Endometrium (tissue), 2 donors: ENCODE measurements around the gene PARN.
A peak's percentile ranks its signal among the peaks of the same experiment; 100 is the strongest.

Source experiments
- FAIRE-seq: peaks from 2 replicates; lab custom pipeline; 2012; peaks lifted over from hg19 to GRCh38; lab: Jason Lieb, UNC
- donor health status: control.
- donor health status: control.

PARN gene

DNA sequence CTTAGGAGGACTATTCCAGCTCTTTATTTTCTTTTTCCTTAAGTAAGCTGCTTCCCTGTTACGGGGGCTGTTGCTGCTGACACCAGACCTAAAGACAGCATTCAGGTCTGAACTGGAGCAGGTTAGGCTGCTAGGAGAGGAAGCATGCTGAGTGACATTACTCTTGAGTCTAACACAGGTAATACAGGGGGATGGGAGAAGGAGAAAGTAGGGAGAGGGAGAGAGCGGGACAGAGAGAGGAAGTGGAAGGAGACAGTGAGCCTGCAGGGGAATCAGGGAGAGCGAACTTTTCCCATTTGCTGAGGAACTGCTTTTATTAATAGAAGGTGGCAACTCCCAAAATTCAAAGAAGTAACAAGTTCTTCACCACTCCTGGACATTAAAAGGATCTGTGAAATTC is 130.9 kb downstream of the PARN start:
- FAIRE-seq: no peak

DNA sequence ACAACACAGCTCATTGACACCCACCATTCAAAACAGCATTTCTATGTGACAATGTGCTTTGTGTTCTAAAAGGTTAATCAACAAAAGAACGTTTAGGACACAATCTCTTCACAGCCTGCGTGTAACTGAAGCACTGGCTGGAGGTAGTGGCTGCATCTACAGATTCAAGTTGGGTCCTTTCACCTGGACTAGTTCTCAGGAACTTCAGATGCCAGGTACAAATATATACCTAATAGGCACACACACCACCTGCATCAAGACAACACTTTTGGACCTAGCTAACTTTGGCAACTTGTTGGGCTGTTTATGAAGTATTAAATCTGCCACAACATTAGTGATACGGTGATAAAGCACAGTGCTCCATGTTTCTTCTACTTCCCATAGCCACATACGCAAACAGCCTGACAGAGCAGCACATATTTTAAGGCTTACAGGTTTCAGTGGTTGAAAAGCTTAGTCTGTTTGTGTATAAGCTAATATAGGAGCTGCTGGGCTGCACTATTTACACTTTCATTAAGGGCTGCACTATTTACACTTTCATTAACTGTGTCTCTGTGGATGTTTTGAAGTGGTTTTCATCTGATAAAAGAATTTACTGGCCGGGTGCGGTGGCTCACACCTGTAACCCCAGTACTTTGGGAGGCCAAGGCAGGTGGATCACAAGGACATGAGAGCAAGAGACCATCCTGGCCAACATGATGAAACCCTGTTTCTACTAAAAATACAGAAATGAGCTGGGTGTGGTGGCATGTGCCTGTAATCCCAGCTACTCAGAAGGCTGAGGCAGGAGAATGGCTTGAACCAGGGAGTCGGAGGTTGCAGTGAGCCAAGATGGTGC is 132.6 kb downstream of the PARN start:
- FAIRE-seq: no peak

DNA sequence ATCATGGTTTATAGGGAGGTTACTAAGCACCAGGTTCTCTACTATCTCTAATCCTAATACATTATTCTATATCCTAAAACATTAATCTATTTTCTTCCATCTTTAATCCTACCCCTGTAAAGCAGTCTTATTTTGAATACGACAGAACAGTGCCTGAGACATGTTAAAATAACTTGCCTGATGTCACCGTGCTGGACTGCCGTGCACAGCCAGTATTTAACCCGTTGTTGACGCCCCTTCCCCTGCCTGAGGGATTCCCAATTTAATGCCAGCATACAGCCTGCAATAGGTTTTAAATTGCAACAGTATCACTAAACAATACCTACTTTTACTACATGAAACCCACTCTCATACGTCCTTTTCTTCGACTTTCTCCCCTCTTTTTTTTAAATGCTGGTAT is 133.3 kb downstream of the PARN start:
- FAIRE-seq: no peak

DNA sequence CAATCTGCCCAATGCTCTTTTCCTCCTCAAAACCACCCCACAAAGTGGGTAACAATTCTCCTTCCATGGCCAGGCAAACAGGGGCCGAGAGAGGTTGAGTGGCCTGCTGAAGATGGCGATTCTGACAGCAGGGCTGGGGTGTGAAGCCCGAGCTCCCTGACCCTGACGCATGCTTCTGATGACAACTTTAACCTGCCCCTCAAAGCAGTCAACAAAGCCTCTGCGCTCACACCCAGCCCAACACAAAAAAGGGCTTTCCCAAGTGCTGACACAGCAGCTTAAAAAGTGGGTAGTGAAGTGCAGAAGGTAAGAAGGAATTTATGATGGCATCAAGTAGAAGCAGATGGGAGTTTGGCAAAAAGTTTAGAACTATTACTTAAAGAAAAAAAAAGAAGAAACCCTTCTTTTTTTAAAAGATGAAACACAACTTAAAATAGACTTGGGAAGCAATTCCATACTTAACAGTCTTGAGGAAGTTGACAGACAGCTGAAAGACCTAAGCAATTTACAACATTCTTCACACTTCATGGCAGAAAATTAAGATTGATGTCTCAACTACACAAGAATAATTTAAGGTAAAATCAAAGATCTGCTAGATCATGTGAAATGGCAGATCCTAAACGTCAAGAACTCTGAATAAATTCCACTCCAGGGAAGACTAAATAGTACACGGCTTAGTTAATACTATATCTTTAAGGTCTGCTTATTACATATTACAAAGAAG is 133.9 kb downstream of the PARN start:
- FAIRE-seq: no peak

DNA sequence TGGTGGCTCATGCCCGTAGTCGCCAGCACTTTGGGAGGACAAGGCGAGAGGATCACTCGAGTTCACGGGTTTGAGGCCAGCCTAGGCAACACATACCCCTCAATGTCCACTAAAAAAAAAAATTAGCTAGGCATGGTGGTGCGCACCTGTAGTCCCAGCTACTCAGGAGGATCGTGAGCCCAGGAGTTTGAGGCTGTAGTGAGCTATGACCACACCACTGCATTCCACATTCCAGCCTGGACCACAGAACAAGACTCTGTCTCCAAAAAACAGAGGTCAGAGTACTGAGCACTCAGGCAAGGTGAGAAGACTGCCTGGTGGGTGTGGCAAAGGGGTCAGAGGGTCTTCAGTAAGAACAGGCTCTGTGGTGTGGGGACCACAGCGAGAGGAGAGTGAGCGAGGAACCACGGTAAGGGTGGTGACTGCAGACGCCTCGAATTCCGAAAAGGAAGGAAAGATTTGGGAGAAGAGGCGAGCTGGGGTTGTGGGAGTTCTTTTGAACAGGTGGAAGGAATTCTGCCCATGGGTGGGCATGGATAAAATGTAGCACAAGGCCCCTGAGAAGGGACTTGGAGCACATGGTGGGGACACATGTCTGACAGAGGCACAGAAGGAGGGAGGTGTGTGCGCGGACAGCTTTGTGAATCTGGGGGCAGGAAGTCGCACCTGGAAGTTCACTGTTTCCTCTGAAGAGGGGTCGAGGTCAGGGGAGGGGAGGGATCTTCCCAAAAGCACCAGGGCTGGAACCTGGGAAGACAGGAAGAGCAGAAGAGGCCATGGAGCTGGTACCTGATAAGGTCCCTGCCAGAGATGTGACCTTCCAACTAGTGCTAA is 134.6 kb downstream of the PARN start:
- no peak for FAIRE-seq

DNA sequence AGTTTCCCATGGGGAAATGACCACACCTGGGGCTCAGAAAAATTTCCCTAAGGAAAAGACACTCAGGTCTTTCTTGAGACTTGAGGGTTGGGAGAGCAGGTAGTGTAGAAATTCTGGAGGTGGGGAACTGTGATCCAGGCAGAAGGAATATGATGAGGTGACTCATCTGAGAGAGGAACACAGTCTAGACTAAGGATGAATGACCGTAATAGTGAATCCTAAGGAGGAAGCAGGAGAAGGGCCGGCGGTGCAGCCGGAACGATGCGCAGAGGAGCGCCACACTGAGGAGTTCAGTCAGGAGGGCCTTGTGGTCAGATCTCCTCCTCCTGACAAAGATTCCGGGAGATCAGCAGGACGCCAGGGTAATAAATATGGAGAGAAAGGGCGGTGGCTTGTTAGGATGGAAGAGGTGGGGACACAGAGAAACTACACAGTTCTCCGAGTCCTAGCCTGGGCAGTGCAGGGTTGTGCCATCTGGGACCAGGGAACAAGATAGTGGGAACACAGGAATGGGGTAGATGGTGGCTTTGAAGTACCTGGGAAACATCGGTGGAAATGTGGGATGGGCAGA is 135.6 kb downstream of the PARN start:
- no peak for FAIRE-seq

DNA sequence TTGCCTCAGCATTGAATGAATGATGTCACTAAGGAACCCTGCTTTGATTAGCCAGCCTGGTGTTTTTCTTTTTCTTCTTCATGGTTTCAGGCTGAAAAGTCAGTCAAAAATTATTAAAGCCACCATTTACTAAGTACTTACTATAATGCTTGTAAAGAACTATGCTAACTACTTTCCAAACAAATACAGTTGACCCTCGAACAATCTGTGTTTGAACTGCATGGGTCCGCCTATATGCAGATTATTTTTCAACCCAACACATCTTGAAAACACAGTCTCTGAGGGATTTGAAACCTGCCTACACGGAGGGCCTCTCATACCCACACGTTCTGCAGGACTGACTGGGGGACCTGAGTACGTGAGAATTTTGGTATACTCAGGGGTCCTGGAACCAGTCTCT is 136.3 kb downstream of the PARN start:
- FAIRE-seq: no peak

DNA sequence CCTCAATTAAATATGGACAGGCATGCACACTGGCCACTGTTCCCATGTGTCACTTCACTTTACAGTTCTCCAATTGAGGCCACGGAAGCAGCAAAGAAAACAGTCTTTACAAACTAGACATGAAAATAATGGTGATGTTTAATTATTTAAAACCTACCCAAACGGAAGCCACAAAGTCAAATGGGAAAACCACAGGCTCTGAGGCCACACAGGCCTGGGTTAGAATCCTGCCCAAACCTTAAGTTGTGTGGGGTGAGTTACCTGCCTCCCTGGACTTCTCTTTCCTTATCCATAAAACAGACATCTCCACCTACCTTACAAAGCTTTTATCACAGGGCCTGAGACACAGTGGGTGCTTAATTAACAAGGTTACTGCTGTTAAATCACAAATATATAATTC is 137.4 kb downstream of the PARN start:
- no peak for FAIRE-seq

DNA sequence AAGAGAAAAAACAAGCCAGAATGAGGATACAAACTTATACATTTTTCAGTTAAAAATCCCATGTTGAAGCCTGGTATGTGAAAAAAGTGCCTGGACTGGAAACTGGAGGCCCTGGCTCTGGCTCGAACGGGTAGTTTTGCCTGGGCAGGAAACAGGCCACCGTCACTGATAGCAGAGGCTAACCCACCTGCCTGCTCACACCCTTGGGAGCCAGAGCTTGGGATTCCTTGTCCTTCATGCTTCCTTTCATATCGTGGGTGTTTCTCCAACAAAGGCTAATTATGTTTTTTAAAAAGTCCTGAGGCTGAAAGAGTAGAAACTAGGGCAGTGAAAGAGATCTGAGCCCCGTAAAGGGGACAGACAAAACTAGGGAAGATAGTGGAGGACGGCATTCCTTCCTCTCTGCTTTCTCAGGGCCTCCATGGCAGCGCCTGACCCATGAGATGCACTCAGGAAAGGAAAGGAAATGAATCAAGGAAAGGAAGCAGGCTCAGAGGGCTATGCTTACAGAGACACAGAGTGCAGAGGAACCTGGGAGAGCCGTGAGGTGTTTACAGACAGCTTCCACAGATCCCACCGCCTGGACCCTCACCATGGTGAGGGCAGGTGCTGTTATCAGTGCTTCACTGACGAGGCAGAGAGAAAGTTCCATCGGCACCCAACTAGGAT is 138.1 kb downstream of the PARN start:
- FAIRE-seq: no peak

DNA sequence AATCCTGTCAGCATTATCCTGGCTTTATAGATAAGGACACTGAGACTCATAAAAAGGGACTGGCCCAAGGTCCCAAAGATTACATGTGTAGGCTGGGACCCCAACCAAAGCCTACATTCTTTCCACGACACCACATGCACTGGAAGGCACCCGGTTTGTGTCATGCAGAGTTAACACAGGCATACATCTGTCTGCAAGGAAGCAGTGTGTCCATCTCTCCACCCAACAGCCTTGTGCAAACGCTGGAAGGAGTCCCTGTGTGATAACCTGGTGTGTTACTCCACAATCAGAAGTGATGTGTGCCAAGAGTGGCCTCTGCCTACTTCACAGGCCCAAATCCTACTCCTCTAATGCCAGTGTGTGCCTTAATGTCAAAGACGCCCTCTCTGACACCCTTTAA is 139.8 kb downstream of the PARN start:
- FAIRE-seq: no peak

DNA sequence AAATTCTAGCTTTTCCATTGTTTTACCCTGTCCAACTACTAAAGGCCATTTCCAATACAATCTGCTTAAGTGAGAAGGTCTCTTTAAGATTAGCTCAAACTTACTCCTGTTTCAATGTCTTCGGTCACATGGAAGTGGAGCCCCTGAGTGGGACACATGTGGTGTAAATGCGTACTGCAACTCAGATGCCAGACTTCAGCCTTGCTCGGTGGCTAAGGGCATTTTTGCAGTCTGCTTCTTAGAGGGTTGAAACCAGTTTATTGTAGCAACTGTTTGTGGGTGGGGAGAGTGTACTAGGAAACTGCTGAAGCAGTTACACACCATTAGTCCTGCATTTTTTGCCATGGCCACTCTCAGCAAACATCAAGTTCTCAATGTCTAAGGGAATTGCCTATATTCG is 140.6 kb downstream of the PARN start:
- no peak for FAIRE-seq

DNA sequence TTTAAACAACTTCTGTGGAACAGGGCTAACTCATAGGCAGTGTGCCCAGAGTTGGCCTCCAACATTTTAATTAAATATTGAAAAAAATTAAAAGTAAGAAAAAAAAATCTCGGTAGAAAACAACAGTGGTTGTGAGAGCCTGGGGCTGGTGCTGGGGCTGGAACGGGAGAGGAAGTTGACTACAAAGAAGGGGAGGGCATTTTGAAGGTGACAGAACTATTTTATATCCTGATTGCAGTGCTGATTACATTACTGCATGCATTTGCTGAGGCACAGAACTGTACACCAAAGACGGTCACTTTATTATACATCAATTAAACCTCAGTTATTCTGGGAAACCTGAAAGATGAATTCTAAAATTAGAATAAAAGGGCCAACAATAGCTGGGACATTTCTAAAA is 142.5 kb downstream of the PARN start:
- no peak for FAIRE-seq

DNA sequence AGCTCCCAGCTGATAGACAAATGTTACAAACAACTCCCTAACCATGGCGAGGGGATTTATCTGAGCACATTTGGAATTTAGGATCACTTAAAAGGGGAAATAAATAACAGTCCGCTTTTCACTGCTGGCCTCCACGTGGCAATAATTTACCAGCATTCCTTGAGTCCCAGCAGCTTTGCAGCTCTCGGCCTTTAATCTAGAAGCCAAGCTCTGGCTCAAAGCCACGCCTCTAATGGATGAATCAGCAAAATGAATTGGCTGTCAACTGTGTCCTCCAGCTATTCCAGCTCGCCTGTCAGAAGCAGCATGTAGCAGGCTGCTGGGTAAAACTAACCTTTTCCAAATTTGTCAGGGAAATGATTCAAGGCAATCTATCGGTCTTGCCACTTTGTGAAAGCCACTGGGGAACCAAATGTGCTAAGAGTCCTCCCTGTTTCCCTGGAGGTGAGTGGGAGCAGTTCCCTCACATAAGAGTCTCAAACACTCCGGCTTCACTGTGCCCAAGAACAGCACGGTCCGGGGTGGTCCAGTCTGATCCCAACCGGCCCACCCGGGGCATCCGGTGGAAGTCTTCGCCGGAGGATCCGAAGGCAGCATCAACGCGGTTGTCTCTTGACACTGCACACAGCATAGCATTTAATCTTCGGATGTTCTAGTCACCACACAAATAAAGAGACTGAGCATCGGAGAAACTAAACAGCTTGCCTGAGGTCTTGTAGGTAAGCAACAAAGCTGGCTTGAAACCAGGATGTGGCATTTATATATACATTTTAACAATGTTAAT is 143.3 kb downstream of the PARN start:
- peak; percentile 97 for FAIRE-seq

DNA sequence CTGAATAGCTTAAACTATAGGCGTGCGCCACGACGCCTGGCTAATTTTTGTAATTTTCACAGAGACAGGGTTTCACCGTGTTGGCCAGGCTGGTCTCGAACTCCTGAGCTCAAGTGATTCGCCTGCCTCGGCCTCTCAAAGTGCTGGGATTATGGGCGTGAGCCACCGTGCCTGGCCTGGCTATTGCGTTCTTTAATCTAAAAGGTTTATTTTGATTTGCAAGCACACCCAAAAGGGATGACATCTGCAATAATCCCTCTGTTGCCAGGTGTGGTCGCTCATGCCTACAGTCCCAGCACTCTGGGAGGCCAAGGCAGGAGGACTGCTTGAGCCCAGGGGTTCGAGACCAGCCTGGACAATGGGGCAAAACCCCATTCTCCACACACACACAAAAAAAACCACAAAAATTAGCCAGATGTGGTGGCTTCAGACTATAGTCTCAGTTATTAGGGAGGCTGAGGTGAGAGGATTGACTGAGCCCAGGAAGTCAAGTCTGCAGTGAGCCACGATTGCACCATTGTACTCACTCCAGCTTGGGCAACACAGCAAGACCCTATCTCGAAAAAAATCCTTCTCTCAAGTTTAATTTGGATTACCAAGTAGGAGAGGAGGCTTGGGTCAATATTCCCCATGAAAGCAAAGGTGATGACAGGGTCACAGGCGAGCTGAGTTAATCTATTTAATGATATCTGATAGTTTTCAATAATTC is 144.1 kb downstream of the PARN start:
- FAIRE-seq: no peak

DNA sequence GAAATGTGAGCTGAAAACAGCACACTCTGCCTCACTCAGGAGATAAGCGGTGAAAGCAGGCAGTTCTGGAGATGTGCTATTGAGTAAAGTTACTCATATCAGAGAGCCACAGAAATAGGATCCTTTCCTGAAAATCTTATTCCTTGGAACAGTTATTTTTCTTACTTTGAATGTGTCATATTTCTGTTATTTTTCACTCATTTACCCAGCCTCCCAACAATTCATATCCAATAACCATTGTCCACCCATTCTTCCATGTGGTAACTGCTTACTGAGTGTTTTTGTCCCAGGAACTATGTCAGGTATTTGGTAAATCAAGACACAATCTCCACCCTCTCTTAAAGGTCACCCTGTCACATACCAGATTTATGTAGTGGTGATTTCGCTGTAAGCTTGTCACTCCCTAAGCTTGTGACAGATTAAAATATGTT is 144.9 kb downstream of the PARN start:
- FAIRE-seq: no peak

DNA sequence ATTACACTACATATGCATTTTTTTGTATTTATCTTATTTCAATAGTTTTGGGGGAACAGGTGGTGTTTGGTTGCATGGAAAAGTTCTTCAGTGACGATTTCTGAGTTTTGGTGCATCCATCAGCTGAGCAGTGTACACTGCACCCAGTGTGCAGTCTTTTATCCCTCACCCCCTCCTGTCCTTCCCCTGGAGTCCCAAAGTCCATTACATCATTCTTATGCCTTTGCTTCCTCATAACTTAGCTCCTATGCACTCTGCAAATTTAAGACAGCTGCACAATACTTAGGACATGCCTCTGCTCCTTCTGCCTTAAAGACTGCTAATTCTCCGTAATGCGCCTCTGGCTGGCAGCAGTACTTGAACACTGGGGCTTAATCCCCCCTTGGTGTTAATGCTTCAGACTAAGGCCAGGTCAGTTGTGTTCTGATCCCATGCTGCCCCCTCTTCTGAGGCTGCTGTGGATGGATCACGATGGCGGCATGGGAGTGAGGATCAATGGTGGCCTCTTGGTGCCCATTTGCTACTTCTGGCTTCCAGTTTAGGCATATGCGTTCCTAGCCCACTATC is 146.2 kb downstream of the PARN start:
- FAIRE-seq: no peak

DNA sequence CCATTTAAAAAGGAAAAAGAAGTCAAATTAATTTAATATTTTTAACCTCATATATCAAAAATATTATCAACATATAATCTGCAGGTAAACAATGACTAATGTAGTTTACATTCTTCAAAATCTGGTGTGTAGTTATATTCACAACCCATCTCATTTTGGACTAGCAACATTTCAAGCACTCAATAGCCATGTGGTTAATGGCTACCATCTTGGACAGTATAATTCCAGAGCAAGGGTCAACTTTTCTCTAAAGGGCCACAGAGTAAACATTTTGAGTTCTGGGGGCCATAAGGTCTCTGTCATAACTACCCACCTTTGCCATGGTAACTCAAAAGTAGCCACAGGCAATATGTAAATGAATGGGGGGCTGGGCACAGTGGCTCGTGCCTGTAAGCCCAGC is 153.9 kb downstream of the PARN start:
- FAIRE-seq: no peak

DNA sequence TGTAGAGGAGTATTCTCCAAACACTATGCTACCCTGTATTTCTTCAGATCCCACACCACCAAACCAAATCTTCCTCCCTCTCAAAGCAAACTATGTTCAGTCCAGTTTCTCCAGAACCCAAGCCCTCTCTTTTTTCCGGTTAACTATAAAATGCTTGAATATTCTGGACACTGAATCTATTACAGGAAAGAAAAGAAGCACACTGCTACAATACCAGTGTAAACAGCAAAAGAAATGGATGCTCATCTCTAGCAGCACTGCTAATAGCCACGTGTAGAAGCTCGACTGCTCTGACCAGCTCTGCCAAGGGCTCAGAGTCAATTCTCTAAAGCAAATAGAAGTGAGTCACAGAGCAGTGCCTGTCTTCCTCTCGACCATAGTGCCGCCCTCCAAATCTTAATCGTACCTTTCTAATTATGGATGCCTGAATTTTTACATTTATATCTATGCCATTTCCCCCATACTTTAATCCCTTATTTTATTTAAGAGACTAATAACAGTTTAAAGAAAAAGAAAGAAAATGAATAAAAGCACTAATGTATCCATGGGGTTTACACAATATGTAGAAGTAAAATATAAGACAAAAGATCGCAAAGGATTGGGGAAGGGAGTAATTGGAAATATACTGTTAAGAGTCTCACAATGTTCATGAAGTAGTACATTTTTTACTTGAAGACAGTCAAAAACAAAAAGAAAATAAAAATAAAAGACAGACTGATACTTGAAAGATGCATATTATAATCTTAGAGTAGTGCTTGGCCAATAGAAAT is 154.5 kb downstream of the PARN start:
- no peak for FAIRE-seq

DNA sequence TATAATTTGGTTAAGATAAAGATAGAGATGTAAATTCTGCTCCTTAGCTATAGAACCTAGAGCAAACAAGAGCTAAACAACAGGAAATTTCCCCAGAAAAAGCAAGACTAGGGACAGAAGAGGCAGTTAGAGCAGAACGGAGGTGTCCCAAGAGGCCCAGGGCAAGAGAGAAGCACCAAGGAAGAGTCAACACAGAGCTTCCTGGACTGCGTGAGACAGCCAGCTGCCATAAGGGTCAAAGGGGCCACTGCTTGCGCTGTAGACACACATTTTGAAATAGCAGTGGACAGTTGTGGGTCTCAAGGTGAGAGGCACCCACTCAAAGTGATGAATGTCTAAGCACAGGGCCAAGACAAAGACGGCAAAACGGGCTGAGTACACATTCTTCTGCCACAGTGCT is 156.6 kb downstream of the PARN start:
- no peak for FAIRE-seq
